HEK293 (cell line): ENCODE data around the gene FUT6.
A peak's percentile ranks its signal among the peaks of the same experiment; 100 is the strongest.

Experiments used
- CTCF ChIA-PET: fragments of 350-600 bp; formaldehyde crosslinking; extraction: SDS; loops from one replicate; lab custom pipeline; 2021; ENCODE audit warnings: antibody characterized with exemption; lab: Yijun Ruan, JAX
- POLR2A ChIA-PET: fragments of 300-600 bp; formaldehyde crosslinking; extraction: SDS; loops from one replicate; lab custom pipeline; 2020; ENCODE audit warnings: antibody characterized with exemption, inconsistent platforms; lab: Yijun Ruan, JAX
- H3K27ac ChIP-seq: fragments of 200-500 bp; sonication (Bioruptor generic); 2 replicates; pipeline ENCODE4 v1.5.1; 2014; ENCODE audit warnings: low read depth, low read length, control low read depth, inconsistent platforms; ENCODE audit errors: extremely low read depth
- H3K36me3 ChIP-seq, 2 experiments: fragments of 200-500 bp in 1 of 2; sonication (Bioruptor generic) in 1 of 2; 1 replicate in 1 of 2; 2 replicates in 1 of 2; pipeline ENCODE4 v1.5.1; 2014 to 2017; ENCODE audit warnings: inconsistent platforms in 2 of 2, low read length in 2 of 2; ENCODE audit not compliant: control insufficient read depth in 2 of 2, insufficient read depth in 1 of 2
- H3K4me1 ChIP-seq: fragments of 200-500 bp; sonication (Bioruptor generic); 2 replicates; pipeline ENCODE4 v1.5.1; 2014; ENCODE audit warnings: mild to moderate bottlenecking, low read length, inconsistent platforms; ENCODE audit not compliant: control insufficient read depth, insufficient read depth
- H3K4me3 ChIP-seq: 2 replicates; pipeline ENCODE4 v1.5.1; 2011; ENCODE audit warnings: low read depth, mild to moderate bottlenecking, control low read depth, low read length, moderate library complexity
- H3K9me3 ChIP-seq: fragments of 200-500 bp; sonication (Bioruptor generic); 2 replicates; pipeline ENCODE4 v1.5.1; 2014; ENCODE audit warnings: low read depth, low read length, inconsistent platforms; ENCODE audit not compliant: control insufficient read depth, insufficient read depth
- RBAK ChIP-seq: fragments of 450-650 bp; formaldehyde crosslinking; IDR thresholded peaks from 2 replicates; pipeline ENCODE4 v1.5.1; 2016; ENCODE audit warnings: missing biosample characterization, missing genetic modification characterization
- SP2 ChIP-seq: fragments of 450-650 bp; formaldehyde crosslinking; IDR thresholded peaks from 2 replicates; pipeline ENCODE4 v1.5.1; 2016; ENCODE audit warnings: missing biosample characterization, missing genetic modification characterization
- ZEB2 ChIP-seq: fragments of 450-650 bp; formaldehyde crosslinking; IDR thresholded peaks from 2 replicates; pipeline ENCODE4 v1.5.1; 2016; ENCODE audit warnings: missing biosample characterization, missing genetic modification characterization
- ZFP69B ChIP-seq: fragments of 450-650 bp; formaldehyde crosslinking; IDR thresholded peaks from 2 replicates; pipeline ENCODE4 v1.5.1; 2016; ENCODE audit warnings: missing biosample characterization, missing genetic modification characterization
- ZNF18 ChIP-seq: fragments of 450-650 bp; formaldehyde crosslinking; IDR thresholded peaks from 2 replicates; pipeline ENCODE4 v1.5.1; 2016; ENCODE audit warnings: missing biosample characterization, missing genetic modification characterization
- ZNF24 ChIP-seq: fragments of 450-650 bp; formaldehyde crosslinking; IDR thresholded peaks from 2 replicates; pipeline ENCODE4 v1.5.1; 2016; ENCODE audit warnings: missing biosample characterization, missing genetic modification characterization
- ZNF529 ChIP-seq: fragments of 450-650 bp; formaldehyde crosslinking; IDR thresholded peaks from 2 replicates; pipeline ENCODE4 v1.5.1; 2017; ENCODE audit warnings: missing genetic modification characterization, missing biosample characterization; ENCODE audit not compliant: insufficient replicate concordance
- ZNF664 ChIP-seq: fragments of 450-650 bp; formaldehyde crosslinking; IDR thresholded peaks from 2 replicates; pipeline ENCODE4 v1.5.1; 2016; ENCODE audit warnings: missing biosample characterization, missing genetic modification characterization
- ZNF677 ChIP-seq: fragments of 450-650 bp; IDR thresholded peaks from 2 replicates; pipeline ENCODE4 v1.5.0; 2018; ENCODE audit warnings: missing biosample characterization, mild to moderate bottlenecking, missing genetic modification characterization, moderate library complexity
- ZNF843 ChIP-seq: fragments of 450-650 bp; formaldehyde crosslinking; IDR thresholded peaks from 2 replicates; pipeline ENCODE4 v1.5.1; 2016; ENCODE audit warnings: missing biosample characterization, missing genetic modification characterization
- ZSCAN23 ChIP-seq: fragments of 450-650 bp; formaldehyde crosslinking; IDR thresholded peaks from 2 replicates; pipeline ENCODE4 v1.5.1; 2016; ENCODE audit warnings: missing biosample characterization, missing genetic modification characterization
- TF ChIP-seq, protein P1 (sequence below): fragments of 450-650 bp; formaldehyde crosslinking; IDR thresholded peaks from 2 replicates; pipeline ENCODE4 v1.5.1; 2016; ENCODE audit warnings: missing biosample characterization, missing genetic modification characterization, borderline replicate concordance
- TF ChIP-seq, protein P2 (sequence below): fragments of 450-650 bp; formaldehyde crosslinking; IDR thresholded peaks from 2 replicates; pipeline ENCODE4; 2016; ENCODE audit warnings: missing biosample characterization, missing genetic modification characterization
- TF ChIP-seq, protein P3 (sequence below): fragments of 450-650 bp; formaldehyde crosslinking; IDR thresholded peaks from 2 replicates; pipeline ENCODE4 v1.5.1; 2016; ENCODE audit warnings: missing biosample characterization, missing genetic modification characterization

FUT6 gene

GRCh38 chr19:5790559-5791520, 48.7 kb downstream of the FUT6 start, which contains the start of gene DUS3L (continued):
- TF ChIP-seq, protein P1, sequence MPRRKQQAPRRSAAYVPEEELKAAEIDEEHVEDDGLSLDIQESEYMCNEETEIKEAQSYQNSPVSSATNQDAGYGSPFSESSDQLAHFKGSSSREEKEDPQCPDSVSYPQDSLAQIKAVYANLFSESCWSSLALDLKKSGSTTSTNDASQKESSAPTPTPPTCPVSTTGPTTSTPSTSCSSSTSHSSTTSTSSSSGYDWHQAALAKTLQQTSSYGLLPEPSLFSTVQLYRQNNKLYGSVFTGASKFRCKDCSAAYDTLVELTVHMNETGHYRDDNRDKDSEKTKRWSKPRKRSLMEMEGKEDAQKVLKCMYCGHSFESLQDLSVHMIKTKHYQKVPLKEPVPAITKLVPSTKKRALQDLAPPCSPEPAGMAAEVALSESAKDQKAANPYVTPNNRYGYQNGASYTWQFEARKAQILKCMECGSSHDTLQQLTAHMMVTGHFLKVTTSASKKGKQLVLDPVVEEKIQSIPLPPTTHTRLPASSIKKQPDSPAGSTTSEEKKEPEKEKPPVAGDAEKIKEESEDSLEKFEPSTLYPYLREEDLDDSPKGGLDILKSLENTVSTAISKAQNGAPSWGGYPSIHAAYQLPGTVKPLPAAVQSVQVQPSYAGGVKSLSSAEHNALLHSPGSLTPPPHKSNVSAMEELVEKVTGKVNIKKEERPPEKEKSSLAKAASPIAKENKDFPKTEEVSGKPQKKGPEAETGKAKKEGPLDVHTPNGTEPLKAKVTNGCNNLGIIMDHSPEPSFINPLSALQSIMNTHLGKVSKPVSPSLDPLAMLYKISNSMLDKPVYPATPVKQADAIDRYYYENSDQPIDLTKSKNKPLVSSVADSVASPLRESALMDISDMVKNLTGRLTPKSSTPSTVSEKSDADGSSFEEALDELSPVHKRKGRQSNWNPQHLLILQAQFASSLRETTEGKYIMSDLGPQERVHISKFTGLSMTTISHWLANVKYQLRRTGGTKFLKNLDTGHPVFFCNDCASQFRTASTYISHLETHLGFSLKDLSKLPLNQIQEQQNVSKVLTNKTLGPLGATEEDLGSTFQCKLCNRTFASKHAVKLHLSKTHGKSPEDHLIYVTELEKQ: peak; percentile 34; the same call in 1 of the 2 replicates
- TF ChIP-seq ZNF843 (tag by site-specific recombination) (peak; percentile 78), RBAK (tag by site-specific recombination) (no peak), ZNF18 (tag by site-specific recombination) (peak; percentile 77), ZNF529 (no peak), ZEB2 (tag by site-specific recombination) (peak; percentile 95), ZFP69B (tag by site-specific recombination) (peak; percentile 68), SP2 (tag by site-specific recombination) (peak; percentile 89), ZNF664 (tag by site-specific recombination) (no peak), ZSCAN23 (peak; percentile 73)
- TF ChIP-seq, protein P2, sequence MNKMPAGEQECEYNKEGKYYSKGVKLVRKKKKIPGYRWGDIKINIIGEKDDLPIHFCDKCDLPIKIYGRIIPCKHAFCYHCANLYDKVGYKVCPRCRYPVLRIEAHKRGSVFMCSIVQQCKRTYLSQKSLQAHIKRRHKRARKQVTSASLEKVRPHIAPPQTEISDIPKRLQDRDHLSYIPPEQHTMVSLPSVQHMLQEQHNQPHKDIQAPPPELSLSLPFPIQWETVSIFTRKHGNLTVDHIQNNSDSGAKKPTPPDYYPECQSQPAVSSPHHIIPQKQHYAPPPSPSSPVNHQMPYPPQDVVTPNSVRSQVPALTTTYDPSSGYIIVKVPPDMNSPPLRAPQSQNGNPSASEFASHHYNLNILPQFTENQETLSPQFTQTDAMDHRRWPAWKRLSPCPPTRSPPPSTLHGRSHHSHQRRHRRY (tag by site-specific recombination): peak; percentile 87; the same call in 1 of the 2 replicates
- TF ChIP-seq, protein P3, sequence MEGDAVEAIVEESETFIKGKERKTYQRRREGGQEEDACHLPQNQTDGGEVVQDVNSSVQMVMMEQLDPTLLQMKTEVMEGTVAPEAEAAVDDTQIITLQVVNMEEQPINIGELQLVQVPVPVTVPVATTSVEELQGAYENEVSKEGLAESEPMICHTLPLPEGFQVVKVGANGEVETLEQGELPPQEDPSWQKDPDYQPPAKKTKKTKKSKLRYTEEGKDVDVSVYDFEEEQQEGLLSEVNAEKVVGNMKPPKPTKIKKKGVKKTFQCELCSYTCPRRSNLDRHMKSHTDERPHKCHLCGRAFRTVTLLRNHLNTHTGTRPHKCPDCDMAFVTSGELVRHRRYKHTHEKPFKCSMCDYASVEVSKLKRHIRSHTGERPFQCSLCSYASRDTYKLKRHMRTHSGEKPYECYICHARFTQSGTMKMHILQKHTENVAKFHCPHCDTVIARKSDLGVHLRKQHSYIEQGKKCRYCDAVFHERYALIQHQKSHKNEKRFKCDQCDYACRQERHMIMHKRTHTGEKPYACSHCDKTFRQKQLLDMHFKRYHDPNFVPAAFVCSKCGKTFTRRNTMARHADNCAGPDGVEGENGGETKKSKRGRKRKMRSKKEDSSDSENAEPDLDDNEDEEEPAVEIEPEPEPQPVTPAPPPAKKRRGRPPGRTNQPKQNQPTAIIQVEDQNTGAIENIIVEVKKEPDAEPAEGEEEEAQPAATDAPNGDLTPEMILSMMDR (tag by site-specific recombination): peak; percentile 23

GRCh38 chr19:5789886-5790558, 49.5 kb downstream of the FUT6 start:
- peaks cover 11 to 52% of the 10 kb centered on the region in 2 experiments; a peak in 2 of 3 replicates for H3K36me3 ChIP-seq
- POLR2A ChIA-PET: interaction anchor here (0.5 to 2.1 kb wide), 6 partner anchors 14 to 114 kb away, joined by 3 to 18 read pairs (median 8); partner anchors contain the start of genes CATSPERD, LONP1, NDUFA11 and RPL36
- CTCF ChIA-PET: interaction anchor here (0.6 to 2.8 kb wide), 5 partner anchors 14 to 148 kb away, joined by 3 to 24 read pairs (median 3); partner anchors contain the start of gene NRTN

More at GRCh38 chr19:5789886-5790558, 49.5 kb downstream of the FUT6 start:
- Histone ChIP-seq H3K4me1 (no peaks in the 10 kb centered on the region), H3K27ac (0 out of 2 replicates have a peak overlapping the region, but pooled peaks have one; percentile 18)
- peak; percentile 96 for TF ChIP-seq ZNF677 (tag by site-specific recombination)
- no peak for TF ChIP-seq ZNF24 (tag by site-specific recombination)
- TF ChIP-seq, all 188 proteins: peak for 1
- Histone ChIP-seq H3K9me3 (no peaks in the 10 kb centered on the region), H3K4me3 (peak overlapping the region; percentile 71)
